Endothelial cell of umbilical vein (primary cell): Measurements from ENCODE around the gene PLD2.

Source experiments
- CTCF ChIP-seq, 2 donors: IDR thresholded peaks; 1 replicate in 1 of 2; 2 replicates in 1 of 2; pipeline ENCODE4 v1.5.1; 2011; ENCODE audit warnings: low read length in 2 of 2, mild to moderate bottlenecking in 2 of 2, moderate library complexity in 2 of 2, control low read depth in 1 of 2, inconsistent platforms in 1 of 2, low read depth in 1 of 2; ENCODE audit not compliant: insufficient read depth in 1 of 2; ENCODE audit errors: extremely low read depth in 1 of 2
- GATA2 ChIP-seq: IDR thresholded peaks from 2 replicates; pipeline ENCODE4 v1.7.0; 2011; ENCODE audit warnings: low read depth, mild to moderate bottlenecking, moderate library complexity, mixed read lengths, low read length; ENCODE audit not compliant: insufficient read length, insufficient read depth
- JUN ChIP-seq: IDR thresholded peaks from 2 replicates; pipeline ENCODE4 v1.6.1; 2011; ENCODE audit warnings: borderline replicate concordance, low read depth; ENCODE audit not compliant: insufficient read length, insufficient read depth
- MAX ChIP-seq: IDR thresholded peaks from 2 replicates; pipeline ENCODE4 v1.6.1; 2011; ENCODE audit not compliant: insufficient read depth, insufficient read length
- MYC ChIP-seq: IDR thresholded peaks from one replicate; pipeline ENCODE4 v1.6.1; 2011; ENCODE audit warnings: mild to moderate bottlenecking, low read depth, low read length
- POLR2A ChIP-seq: IDR thresholded peaks from 2 replicates; pipeline ENCODE4 v1.6.1; 2012; ENCODE audit warnings: low read depth, mild to moderate bottlenecking, control low read depth, low read length
- POLR2AphosphoS5 ChIP-seq: IDR thresholded peaks from 2 replicates; pipeline ENCODE4 v1.6.1; 2012; ENCODE audit warnings: low read depth, mild to moderate bottlenecking, control low read depth, low read length, moderate library complexity; ENCODE audit not compliant: insufficient read depth

GRCh38 chr17:4851084-4851483 lies 44.1 kb downstream of the PLD2 start:
- no peak for TF ChIP-seq POLR2A
- no peak for TF ChIP-seq JUN
- no peak for TF ChIP-seq CTCF (IDR thresholded peaks at IDR 0.05; ENCODE audit: extremely low read depth in 1 of 2, insufficient read depth in 1 of 2, low read depth in 1 of 2, low read length in 2 of 2)
- no peak for TF ChIP-seq POLR2AphosphoS5
- TF ChIP-seq MYC, result no peak
- TF ChIP-seq MAX, result no peak
- TF ChIP-seq GATA2, result no peak
